ENCODE measurements around the gene FAM118B. TPM values are rescaled to one million over a fixed set of nuclear protein-coding genes. Genes with fewer than 3 reads are reported as not detected.

Gene FAM118B
- polyA plus RNA-seq, 1 of the 3 experiments (the other 2 are of a cell fraction), result 19.5 TPM

GRCh38 chr11:126282361-126282735, 70.8 kb downstream of the FAM118B start:
- POLR2A ChIA-PET, result interaction anchor here (0.7 to 2.4 kb wide), 5 partner anchors 8 to 22 kb away, joined by 3 to 12 read pairs (median 4); partner anchors contain the start of genes DCPS, FOXRED1 and SRPRA
- peaks cover 9 to 13% of the 10 kb centered on the region in 2 experiments; a peak in 1 of 4 replicates for H3K4me1 ChIP-seq (ENCODE audit: control insufficient read depth in 1 of 2, insufficient read depth in 2 of 2, low read depth in 1 of 2, low read length in 1 of 2)
- CTCF ChIA-PET, result interaction anchor here (0.6 to 1.2 kb wide), 2 partner anchors 28 to 70 kb away, joined by 3 read pairs; no protein-coding TSS in a partner anchor
- TF ChIP-seq FOXM1 (IDR thresholded peaks at IDR 0.05; ENCODE audit: low read depth) (no peak), EP300 (IDR thresholded peaks at IDR 0.05; ENCODE audit: borderline replicate concordance in 1 of 2, low read depth in 1 of 2, low read length in 1 of 2) (no peak), TAF1 (IDR thresholded peaks at IDR 0.05; ENCODE audit: borderline replicate concordance, low read depth, low read length) (no peak), SIN3A (IDR thresholded peaks at IDR 0.05; ENCODE audit: borderline replicate concordance, low read depth, low read length) (no peak), TEAD4 (IDR thresholded peaks at IDR 0.05; ENCODE audit: borderline replicate concordance, insufficient read depth) (no peak), MXI1 (IDR thresholded peaks at IDR 0.05; ENCODE audit: low read depth, low read length) (no peak), GATA2 (CRISPR knock-in tag; IDR thresholded peaks at IDR 0.05) (no peak), CHD2 (IDR thresholded peaks at IDR 0.05; ENCODE audit: low read length, partially characterized antibody) (no peak), RCOR1 (IDR thresholded peaks at IDR 0.05; ENCODE audit: low read length) (no peak)
- TF ChIP-seq, protein P1, sequence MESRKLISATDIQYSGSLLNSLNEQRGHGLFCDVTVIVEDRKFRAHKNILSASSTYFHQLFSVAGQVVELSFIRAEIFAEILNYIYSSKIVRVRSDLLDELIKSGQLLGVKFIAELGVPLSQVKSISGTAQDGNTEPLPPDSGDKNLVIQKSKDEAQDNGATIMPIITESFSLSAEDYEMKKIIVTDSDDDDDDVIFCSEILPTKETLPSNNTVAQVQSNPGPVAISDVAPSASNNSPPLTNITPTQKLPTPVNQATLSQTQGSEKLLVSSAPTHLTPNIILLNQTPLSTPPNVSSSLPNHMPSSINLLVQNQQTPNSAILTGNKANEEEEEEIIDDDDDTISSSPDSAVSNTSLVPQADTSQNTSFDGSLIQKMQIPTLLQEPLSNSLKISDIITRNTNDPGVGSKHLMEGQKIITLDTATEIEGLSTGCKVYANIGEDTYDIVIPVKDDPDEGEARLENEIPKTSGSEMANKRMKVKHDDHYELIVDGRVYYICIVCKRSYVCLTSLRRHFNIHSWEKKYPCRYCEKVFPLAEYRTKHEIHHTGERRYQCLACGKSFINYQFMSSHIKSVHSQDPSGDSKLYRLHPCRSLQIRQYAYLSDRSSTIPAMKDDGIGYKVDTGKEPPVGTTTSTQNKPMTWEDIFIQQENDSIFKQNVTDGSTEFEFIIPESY (IDR thresholded peaks at IDR 0.05; ENCODE audit: borderline replicate concordance, low read depth), result no peak
- TF ChIP-seq, protein P2, sequence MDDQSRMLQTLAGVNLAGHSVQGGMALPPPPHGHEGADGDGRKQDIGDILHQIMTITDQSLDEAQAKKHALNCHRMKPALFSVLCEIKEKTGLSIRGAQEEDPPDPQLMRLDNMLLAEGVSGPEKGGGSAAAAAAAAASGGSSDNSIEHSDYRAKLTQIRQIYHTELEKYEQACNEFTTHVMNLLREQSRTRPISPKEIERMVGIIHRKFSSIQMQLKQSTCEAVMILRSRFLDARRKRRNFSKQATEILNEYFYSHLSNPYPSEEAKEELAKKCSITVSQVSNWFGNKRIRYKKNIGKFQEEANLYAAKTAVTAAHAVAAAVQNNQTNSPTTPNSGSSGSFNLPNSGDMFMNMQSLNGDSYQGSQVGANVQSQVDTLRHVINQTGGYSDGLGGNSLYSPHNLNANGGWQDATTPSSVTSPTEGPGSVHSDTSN (IDR thresholded peaks at IDR 0.05), result no peak
- H3K9me3 ChIP-seq, result no peaks in the 10 kb centered on the region
- peak overlapping the region; percentile 86 for H3K9ac ChIP-seq
- H4K20me1 ChIP-seq (ENCODE audit: insufficient read depth), result peaks cover 6% of the 10 kb centered on the region; the same call in 1 of the 2 replicates
- DNase-seq, result peak; percentile 81
- H3K4me3 ChIP-seq (ENCODE audit: low read depth in 2 of 2, low read length in 1 of 2), result peak overlapping the region; percentile 62 to 75
- WGBS (ENCODE audit: low lambda C conversion rate), result 25% methylated on average over 15 of the region's 15 CpGs
- peaks cover 32% of the 10 kb centered on the region for H3K79me2 ChIP-seq (ENCODE audit: insufficient read depth)
- peaks cover 0 to 8% of the 10 kb centered on the region in 2 experiments for H3K36me3 ChIP-seq (replicated peaks in 1 of 2; ENCODE audit: control insufficient read depth in 1 of 2, insufficient read depth in 2 of 2, low read length in 1 of 2)
- no peaks in the 10 kb centered on the region for H3K27me3 ChIP-seq (ENCODE audit: insufficient read depth)
- peak overlapping the region; percentile 96 for H3K4me2 ChIP-seq
- H3K27ac ChIP-seq (ENCODE audit: low read depth in 2 of 2, low read length in 1 of 2), result peak overlapping the region; percentile 69 to 82
- H3K9me2 ChIP-seq, result no peaks in the 10 kb centered on the region
- H3F3A ChIP-seq (replicated peaks; ENCODE audit: insufficient read depth), result peaks cover 18% of the 10 kb centered on the region
- peak overlapping the region; percentile 87 for H2AFZ ChIP-seq (ENCODE audit: low read depth)
